HG02943 (cell line): ENCODE results near the gene PI4K2A.
"Not testable (repeated sequence)": the region's sequence is repeated elsewhere in the genome, so short reads cannot be mapped to it uniquely, and the experiment has no call there.

Experiments
- ATAC-seq: cut with Tn5 transposase; IDR thresholded peaks from one replicate; pipeline ENCODE4 v1.9.1; 2021; ENCODE audit warnings: mild to moderate bottlenecking, low read depth, moderate library complexity; ENCODE audit not compliant: unreplicated experiment

Gene PI4K2A

GRCh38 chr10:97667463-97667862, 27.0 kb downstream of the PI4K2A start:
- ATAC-seq: no peak

DNA sequence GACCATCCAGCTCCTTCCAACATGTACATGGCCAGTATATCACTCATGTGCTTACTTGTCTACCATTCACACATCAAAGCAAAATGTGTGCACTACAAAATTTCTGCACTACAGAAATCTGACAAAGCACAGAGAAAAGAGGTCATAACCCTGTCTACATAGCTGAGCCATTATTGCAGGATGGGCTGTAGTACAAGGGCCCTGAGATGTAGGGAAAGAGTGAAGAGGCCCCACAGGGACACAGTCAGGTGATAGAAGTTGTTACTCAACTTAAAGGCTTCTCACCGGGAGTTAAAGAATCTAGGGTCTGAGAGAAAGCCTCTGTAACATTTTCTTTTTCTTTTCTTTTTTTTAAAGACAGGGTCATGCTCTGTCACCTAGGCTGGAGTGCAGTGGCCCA, 29.1 kb downstream of the PI4K2A start:
- no peak for ATAC-seq

DNA sequence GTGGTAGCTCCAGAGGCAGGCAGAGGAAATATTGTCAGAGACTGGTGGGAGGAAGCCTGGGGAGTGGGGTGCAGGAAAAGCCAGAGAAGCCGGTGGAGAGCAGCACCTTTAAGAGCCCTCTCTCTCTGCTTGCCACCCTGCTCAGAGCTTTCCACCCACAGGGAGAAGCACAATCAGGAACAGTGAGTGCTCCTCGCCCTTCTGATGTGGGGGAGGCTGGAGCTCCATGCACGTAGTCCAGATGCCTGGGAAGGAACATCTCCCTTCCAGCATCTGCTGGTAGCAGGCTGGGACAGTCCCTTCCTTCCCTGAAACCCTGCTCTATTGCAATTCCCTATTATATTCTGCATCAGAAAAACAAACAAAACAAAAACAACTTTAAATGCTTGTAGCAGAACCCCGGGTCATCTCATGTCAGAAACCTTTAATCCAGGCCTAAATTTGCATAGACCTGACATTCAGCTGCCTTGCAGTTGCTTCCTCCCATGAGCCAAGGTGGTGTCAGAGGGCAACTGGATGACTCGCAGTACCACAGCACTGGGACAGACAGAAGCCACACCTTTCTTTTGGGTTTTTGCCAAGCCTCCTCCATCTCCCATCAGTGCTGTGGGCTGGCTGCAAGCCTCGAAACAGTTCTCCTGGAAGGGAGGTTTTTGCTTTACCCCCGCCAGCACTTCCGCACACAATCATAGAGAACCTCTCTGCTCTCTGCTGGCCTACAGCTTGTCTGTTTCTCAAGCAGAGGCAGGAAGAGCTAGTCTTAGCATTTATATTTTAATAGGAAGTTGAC, 33.5 kb downstream of the PI4K2A start:
- no peak for ATAC-seq

DNA sequence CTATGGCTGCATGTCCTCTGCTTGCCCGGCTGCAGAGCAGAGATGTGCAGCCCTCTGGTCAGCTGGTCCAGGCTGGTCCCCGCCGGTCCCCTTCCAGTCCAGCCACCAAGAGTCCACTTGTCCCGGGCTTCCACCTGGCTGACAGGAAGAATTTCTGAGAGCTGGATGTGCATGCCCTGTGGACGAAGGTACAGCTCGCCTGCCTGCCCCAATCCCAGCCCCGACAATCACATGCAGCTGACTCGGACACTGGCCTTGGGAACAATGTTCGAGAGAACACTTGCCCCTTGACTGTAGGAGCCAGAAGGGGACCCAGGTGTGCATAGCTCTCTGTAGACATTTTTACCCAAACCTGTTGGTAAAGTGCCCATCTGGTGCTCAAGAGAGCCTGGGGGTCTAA, 34.8 kb downstream of the PI4K2A start:
- ATAC-seq: no peak

GRCh38 chr10:97676770-97677581, 36.5 kb downstream of the PI4K2A start:
- ATAC-seq: no peak

GRCh38 chr10:97679594-97679993, 39.1 kb downstream of the PI4K2A start:
- no peak for ATAC-seq

DNA sequence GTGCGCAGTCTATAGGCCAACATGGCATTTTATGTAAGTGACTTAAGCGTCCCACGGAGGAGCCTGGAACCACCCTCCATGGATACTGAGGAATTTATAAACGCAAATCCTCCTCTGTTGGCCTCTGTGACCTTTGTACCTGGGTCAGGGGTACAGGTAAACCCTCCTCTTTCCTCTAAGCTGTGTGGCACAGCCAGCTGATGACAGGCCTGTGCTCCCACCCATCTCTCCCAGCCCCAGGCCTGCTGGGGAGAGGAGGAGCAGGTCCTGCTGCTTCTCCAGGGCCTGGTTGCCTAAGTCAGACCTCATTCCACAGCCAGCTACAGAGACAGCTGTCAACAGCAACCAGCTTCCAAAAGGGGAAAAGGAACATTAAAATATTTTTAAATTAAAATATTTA, 41.6 kb downstream of the PI4K2A start:
- ATAC-seq: no peak

GRCh38 chr10:97683556-97684367, 43.3 kb downstream of the PI4K2A start:
- ATAC-seq: no peak

- not testable (repeated sequence) for ATAC-seq
Observed at GRCh38 chr10:97684368-97684713, 43.9 kb downstream of the PI4K2A start.

DNA sequence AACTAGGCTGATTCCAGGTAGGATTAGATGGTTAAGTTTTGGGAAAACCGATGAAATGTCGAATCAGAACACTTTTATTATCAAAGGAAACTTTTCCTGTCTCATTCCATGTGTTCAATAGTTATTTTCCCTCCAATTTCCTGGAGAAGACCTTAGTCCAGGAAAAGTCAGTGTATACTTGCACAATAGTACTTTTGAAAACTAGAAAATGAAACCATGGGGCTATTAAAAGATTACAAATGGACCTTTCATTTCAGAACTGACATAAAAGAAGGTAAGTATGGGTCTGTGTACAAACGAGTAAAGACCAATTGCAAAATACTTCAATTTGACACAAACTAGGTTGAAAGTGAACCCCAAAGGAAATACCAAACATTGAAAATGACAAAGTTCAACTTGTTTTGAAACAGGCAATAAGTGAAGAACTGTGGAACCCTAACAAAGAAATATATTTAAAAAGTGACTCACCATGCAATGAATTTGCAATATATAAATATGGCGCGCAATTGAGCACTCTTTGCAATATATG, 44.5 kb downstream of the PI4K2A start:
- no peak for ATAC-seq

DNA sequence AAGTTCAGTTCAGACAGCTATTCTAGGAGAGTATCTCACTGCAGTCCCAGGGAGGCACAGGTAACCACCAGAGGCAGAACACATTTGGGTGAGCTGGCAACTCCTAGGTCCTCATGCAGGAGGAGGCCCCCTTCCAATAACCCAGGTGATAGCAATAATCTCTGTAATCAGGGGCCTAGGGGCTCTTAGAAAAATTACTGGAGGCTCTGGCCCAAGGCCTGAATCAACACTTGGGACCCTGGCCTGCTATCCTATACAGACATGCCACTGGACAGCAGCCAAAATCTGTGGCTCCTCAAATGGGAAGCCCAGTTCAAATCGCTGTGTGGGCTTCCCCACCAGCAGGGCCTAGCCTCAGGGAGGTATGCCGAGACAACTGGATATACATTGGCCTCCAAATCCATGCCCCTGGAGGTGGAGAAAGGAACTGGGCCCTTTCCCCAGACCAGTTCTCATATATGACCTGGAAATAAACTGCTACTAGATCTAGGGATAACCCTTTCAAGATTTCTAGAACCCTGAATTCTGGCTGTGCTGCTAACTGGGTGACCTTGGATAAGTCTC, 45.0 kb downstream of the PI4K2A start:
- ATAC-seq: no peak

DNA sequence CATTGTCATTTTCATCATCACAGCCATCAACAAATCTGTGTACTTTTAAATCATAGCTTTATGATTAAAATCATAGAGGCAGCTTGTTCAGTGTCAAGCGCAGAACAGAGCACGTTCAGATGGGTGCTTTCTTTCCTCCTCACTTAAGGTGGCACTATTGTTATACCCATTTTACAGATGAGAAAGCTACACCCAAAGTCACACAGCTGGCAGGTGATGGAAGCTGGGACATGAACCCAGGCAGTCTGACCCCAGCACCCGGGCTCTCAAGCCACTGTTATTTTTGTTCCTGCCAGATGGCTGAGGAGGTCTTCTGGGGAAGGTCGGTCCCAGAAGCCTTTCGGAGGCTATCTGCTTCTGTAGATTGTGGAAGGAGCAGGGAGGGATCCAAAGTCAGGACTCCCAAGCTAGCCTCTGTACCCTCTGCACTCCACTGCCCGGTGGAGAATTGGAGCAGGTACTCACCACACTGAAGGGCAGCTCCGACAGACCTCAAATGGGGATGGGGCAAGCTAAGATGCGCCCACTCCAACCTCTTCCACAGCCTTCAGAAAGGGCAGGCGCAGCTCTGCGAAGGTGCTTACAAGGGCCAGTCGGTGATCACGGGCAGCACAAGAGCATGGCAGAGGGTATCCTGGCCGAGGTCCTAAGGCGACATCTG, 46.0 kb downstream of the PI4K2A start:
- ATAC-seq: peak; percentile 18

DNA sequence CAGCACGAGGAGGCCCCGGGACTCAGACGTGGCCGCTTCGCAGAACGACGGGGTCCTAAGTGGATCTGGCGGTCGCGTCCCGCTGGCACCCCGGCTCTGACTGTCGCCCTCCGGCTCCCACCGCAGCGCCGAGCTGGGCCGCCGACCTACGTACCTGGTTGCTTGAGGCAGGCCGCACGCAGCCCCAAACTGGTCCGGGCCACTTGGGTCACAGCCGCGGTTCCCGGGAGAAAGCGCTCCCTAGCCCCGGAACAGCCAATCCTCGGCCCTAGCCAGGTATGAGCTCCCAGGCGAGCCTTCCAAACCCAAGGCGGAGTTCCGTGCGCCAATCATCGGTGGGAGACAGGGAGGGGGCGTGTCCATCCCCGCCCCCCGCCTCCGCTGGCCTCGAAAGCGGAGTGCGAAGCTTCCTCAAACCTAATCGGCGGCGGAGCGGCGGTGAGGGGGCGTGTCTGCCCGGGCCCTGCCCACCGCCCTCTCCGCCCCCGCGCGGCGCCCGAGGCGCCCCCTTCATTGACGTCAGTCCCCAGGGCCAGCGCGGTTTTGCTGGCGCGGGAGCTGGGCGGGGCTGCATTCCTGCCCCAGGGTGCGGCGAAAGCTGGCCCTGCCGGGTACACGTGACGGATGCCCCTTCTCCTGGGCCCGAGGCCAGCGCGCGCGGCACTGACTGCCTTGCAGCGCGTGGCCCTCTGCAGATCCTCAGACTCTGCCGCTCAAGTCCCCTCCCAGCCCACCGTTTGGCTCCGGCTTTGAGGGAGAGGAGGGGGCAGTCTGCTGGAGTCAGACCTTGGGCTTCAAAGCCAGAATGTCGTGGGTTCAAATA, 46.7 kb downstream of the PI4K2A start, which contains the start of gene AVPI1:
AVPI1 (minus strand) TSS at position 280 of the 823 bp plus-strand sequence. CDS start 7,336 bp downstream, outside the sequence.
- peak; percentile 87 for ATAC-seq

DNA sequence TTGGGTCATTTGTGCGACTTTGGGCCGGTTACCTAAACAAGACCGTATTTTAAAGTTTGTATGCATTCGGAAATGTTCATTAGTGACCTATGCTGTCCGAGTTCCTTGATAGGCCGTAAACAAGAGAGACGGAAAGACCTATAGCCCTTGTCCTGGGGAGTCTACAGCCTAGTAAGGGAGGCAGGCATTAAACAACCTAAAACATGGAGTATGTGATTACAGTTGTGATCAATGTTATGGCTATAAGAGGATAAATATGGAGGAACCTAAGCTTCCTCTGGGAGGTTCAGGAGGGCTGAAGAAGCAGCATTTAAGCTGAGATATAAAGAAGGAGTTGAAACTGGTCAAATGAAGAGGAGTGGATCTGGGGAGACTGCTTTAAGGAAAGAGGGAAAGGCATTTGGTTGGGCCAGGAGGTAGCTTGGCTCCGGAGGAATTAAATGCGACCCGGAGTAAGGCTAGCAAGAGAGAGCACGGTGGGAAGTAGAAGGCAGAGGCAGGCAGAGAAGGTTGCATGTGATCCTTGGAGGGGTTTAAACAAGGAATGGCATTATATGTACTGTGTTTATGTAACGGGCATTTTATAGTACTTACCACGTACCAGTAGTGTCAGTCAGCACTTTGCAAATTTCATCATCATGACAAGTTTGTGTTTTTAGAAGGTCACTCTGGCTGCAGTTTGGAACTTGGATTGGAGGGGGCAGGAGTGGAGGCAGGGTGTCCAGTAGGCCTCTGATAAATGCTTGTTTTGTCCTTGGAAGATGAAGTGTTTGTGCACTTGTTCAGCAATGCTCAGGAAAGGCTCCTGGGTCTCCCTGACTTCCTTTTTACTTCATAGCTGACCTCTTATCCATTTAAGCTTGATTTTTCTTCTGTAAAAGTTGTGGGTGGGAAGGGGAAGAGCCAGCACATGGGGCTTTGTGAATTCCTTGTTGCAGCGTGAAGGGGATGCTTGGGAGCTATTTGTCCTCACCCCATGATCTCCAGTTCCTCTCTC, 47.6 kb downstream of the PI4K2A start:
- no peak for ATAC-seq

GRCh38 chr10:97689559-97690020, 49.1 kb downstream of the PI4K2A start:
- ATAC-seq: no peak

GRCh38 chr10:97690133-97690532, 49.7 kb downstream of the PI4K2A start:
- ATAC-seq: no peak

- ATAC-seq: not testable (repeated sequence)
Observed at GRCh38 chr10:97698072-97698655, 57.7 kb downstream of the PI4K2A start.
